Measurements from ENCODE around the gene CFAP45. TPM values are rescaled to one million over a fixed set of nuclear protein-coding genes. Genes with fewer than 3 reads are reported as not detected.
A peak's percentile ranks its signal among the peaks of the same experiment; 100 is the strongest.

The CFAP45 gene
- total and polyA plus RNA-seq, 2 experiments from 2014 or later = 0.36 TPM; not detected in 1

DNA sequence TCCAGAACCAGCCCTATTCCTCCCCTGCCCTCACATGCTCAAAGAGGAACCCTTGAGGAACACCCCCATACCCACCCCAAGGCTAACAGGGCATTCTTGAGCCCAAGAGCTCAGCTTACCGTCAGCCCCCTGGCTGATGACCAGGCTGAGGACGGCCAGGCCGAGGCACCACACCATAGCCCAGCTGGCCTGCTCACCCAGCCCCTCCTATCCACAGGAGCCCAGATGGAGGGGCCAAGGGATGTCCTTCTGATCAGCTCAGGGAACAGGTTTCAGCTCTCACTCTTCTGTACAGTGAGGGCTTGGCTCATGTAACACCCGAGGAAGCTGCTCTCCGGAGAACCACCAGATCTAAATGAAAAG lies 43.3 kb upstream of the CFAP45 start:
- peaks cover 17% of the 10 kb centered on the region for H3K27me3 Mint-ChIP-seq (ENCODE audit: insufficient read depth, low read depth, poor library complexity)
- peaks cover 44% of the 10 kb centered on the region for H3K4me1 Mint-ChIP-seq
- Histone ChIP-seq H3K4me1 (ENCODE audit: insufficient read depth) (peaks cover 22% of the 10 kb centered on the region), H3K36me3 (ENCODE audit: insufficient read depth) (no peaks in the 10 kb centered on the region), H2AFZ (no peak overlapping the region), H3K4me3 (no peak overlapping the region), H3K9me2 (ENCODE audit: insufficient read depth) (peaks cover 7% of the 10 kb centered on the region), H3F3A (replicated peaks; ENCODE audit: low read depth) (no peaks in the 10 kb centered on the region), H3K27me3 (ENCODE audit: insufficient read depth) (no peaks in the 10 kb centered on the region), H3K79me2 (replicated peaks; ENCODE audit: insufficient read depth) (peaks cover 17% of the 10 kb centered on the region; the same call in 1 of the 2 replicates), H4K20me1 (replicated peaks; ENCODE audit: insufficient read depth) (peaks cover 4% of the 10 kb centered on the region; the same call in 1 of the 2 replicates), H3K27ac (ENCODE audit: low read depth) (no peak overlapping the region), H3K4me2 (no peak overlapping the region)
- ATAC-seq (no peak), DNase-seq (ENCODE audit: low spot score) (no peak)
- peak overlapping the region; percentile 4; the same call in 1 of the 3 replicates for H3K4me3 Mint-ChIP-seq
- no peak for TF ChIP-seq STAT1 (IDR thresholded peaks at IDR 0.05; ENCODE audit: unreplicated experiment)
- no peak for TF ChIP-seq ZNF462 (CRISPR knock-in tag; IDR thresholded peaks at IDR 0.05)
- TF ChIP-seq, protein P1, sequence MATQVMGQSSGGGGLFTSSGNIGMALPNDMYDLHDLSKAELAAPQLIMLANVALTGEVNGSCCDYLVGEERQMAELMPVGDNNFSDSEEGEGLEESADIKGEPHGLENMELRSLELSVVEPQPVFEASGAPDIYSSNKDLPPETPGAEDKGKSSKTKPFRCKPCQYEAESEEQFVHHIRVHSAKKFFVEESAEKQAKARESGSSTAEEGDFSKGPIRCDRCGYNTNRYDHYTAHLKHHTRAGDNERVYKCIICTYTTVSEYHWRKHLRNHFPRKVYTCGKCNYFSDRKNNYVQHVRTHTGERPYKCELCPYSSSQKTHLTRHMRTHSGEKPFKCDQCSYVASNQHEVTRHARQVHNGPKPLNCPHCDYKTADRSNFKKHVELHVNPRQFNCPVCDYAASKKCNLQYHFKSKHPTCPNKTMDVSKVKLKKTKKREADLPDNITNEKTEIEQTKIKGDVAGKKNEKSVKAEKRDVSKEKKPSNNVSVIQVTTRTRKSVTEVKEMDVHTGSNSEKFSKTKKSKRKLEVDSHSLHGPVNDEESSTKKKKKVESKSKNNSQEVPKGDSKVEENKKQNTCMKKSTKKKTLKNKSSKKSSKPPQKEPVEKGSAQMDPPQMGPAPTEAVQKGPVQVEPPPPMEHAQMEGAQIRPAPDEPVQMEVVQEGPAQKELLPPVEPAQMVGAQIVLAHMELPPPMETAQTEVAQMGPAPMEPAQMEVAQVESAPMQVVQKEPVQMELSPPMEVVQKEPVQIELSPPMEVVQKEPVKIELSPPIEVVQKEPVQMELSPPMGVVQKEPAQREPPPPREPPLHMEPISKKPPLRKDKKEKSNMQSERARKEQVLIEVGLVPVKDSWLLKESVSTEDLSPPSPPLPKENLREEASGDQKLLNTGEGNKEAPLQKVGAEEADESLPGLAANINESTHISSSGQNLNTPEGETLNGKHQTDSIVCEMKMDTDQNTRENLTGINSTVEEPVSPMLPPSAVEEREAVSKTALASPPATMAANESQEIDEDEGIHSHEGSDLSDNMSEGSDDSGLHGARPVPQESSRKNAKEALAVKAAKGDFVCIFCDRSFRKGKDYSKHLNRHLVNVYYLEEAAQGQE (IDR thresholded peaks at IDR 0.05; ENCODE audit: unreplicated experiment) = no peak
- TF ChIP-seq ZNF331 (CRISPR knock-in tag; IDR thresholded peaks at IDR 0.05; ENCODE audit: low read depth) = no peak
- H3K9me3 Mint-ChIP-seq = no peaks in the 10 kb centered on the region
- H3K36me3 Mint-ChIP-seq (ENCODE audit: low read depth) = peaks cover 21% of the 10 kb centered on the region
- H3K27ac Mint-ChIP-seq = 0 out of 2 replicates have a peak overlapping the region, but pooled peaks have one; percentile 49

All from GM23338 (cell line).